T47D (cell line): ENCODE measurements around the gene HINT2.
A peak's percentile ranks its signal among the peaks of the same experiment; 100 is the strongest.

ENCODE experiments used
- DNase-seq, 2 experiments: peaks; one replicate each; pipeline versions ENCODE4 v3.0.0 to v3.0.0-alpha.2; 2011 to 2012; ENCODE audit warnings: low read depth in 1 of 2, low spot score in 1 of 2
- JUND ChIP-seq: IDR thresholded peaks from 2 replicates; pipeline ENCODE4 v1.6.1; 2012; ENCODE audit warnings: low read depth
- in situ Hi-C: cut with HindIII; loops from 2 replicates; pipeline ENCODE4 v1.10.0; 2016; ENCODE audit warnings: low sequenced_read_pairs, low pct_unique_long_range_greater_than_20kb

HINT2 gene

GRCh38 chr9:35814841-35815543 lies at the start of gene HINT2:
Gene HINT2 (minus strand): TSS chr9:35815042. CDS start chr9:35814979, 63 bp downstream.
- no peak for TF ChIP-seq JUND
- peak; percentile 88 to 98 for DNase-seq
- in situ Hi-C loops: no loop called here

- no peak for DNase-seq
- in situ Hi-C loops: no loop called here
- no peak for TF ChIP-seq JUND
Measured at GRCh38 chr9:35863583-35863982, 48.7 kb upstream of the HINT2 start.

GRCh38 chr9:35862328-35862727 lies 47.5 kb upstream of the HINT2 start:
- in situ Hi-C loops: no loop called here
- no peak for DNase-seq
- no peak for TF ChIP-seq JUND

GRCh38 chr9:35861161-35861897 lies 46.5 kb upstream of the HINT2 start:
- no peak for TF ChIP-seq JUND
- in situ Hi-C loops: no loop called here
- DNase-seq: no peak

DNA sequence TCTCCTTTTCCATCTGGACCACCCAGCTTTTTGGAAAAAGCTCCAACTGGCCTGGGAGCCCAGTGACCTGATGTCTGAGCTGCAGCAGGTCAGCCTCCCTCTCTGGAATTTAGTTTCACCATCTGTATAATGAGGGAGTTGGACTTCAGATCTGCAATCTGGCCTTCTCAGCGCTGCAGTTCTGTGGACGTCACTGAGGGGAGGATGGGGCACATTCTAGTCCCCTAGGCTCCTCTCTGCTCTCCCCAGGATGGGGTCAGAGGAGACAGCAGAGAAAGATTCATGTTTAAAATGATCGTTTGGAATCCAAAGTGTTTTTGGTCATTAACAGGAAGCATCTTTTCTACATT lies 45.1 kb upstream of the HINT2 start:
- TF ChIP-seq JUND: no peak
- in situ Hi-C loops: no loop called here
- DNase-seq: no peak

DNA sequence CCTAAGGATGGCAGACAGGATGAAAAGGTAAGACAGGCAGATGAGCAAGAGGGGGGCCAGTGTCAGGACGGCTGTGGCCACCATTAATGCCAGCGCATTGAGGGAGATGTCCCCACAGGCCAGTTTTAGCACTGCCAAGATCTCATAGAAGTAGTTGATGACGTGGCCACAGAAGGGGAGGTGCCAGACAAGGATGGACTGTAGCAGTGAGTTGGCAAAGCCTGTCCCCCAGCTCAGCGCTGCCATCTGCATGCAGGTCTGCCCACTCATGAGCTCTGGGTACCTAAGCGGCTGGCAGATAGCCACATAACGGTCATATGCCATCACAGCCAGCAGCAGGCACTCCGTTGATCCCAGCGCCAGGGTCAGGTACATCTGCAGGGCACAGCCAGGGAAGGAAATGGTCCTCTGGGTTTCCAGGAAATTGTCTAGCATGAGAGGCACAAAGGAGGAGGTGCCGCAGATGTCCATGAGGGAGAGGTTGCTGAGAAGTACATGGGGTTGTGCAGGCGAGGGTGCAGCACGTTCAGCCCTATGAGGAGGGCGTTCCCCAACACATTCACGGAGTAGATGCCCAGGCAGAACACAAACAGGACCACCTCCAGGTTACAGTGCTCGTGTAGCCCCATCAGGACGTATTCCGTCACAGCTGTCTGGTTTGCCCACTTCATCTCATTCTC lies 44.6 kb upstream of the HINT2 start:
- DNase-seq: peak in 1 of 2 experiments; percentile 59
- in situ Hi-C loops: no loop called here
- no peak for TF ChIP-seq JUND

- no peak for TF ChIP-seq JUND
- in situ Hi-C loops: no loop called here
- DNase-seq: no peak
Measured at GRCh38 chr9:35858458-35858857, 43.6 kb upstream of the HINT2 start.

- in situ Hi-C loops: no loop called here
Measured at GRCh38 chr9:35856882-35857281, 42.0 kb upstream of the HINT2 start.

GRCh38 chr9:35856206-35856605 lies 41.4 kb upstream of the HINT2 start:
- TF ChIP-seq JUND: no peak
- in situ Hi-C loops: no loop called here
- no peak for DNase-seq

More at GRCh38 chr9:35856882-35857281, 42.0 kb upstream of the HINT2 start:
- no peak for DNase-seq
- TF ChIP-seq JUND: no peak

GRCh38 chr9:35854091-35854762 lies 39.4 kb upstream of the HINT2 start:
- no peak for TF ChIP-seq JUND
- DNase-seq: no peak
- in situ Hi-C loops: no loop called here

DNA sequence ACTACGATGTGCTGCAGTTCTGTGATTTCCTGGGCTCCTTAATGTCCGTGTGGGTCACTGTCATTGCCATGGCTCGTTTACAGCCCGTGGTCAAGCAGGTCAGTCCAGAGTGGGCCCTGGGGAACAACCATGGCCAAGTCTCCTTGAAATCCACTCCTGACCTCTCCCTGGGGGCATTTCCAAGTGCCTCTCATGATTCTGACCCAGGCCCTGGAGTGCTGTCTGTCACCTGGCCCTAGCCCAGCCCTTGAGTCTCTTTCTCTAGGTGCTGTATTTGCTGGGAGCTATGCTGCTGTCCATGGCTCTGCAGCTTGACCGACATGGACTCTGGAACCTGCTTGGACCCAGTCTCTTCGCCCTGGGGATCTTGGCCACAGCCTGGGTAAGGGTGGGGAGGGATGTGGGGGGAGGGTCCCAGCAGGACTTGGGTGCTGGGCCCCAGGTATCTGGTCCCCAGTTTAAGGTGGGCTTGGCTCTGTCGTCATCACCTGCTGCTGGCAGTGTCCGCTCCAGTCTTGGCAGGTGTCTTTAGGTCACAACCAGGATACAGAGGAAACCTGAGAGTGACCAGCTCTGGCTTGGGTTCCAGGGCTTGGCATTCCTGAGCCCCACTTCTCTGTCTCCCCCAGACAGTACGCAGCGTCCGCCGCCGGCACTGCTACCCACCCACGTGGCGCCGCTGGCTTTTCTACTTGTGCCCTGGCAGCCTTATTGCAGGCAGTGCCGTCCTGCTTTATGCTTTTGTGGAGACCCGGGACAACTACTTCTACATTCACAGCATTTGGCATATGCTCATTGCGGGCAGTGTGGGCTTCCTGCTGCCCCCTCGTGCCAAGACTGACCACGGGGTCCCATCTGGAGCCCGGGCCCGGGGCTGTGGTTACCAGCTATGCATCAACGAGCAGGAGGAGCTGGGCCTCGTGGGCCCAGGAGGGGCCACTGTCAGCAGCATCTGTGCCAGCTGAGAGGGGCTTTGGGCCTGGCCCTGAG lies 38.3 kb upstream of the HINT2 start:
- in situ Hi-C loops: no loop called here
- DNase-seq: no peak
- TF ChIP-seq JUND: no peak
